OCI-M2 (cell line): ENCODE results near the gene YDJC.
A peak's percentile ranks its signal among the peaks of the same experiment; 100 is the strongest.
"Not testable (repeated sequence)": the region's sequence is repeated elsewhere in the genome, so short reads cannot be mapped to it uniquely, and the experiment has no call there.

ENCODE experiments used
- DNase-seq: peaks from one replicate; lab custom pipeline; 2025; ENCODE audit not compliant: unreplicated experiment; lab: John Stamatoyannopoulos, UW

Gene YDJC

DNA sequence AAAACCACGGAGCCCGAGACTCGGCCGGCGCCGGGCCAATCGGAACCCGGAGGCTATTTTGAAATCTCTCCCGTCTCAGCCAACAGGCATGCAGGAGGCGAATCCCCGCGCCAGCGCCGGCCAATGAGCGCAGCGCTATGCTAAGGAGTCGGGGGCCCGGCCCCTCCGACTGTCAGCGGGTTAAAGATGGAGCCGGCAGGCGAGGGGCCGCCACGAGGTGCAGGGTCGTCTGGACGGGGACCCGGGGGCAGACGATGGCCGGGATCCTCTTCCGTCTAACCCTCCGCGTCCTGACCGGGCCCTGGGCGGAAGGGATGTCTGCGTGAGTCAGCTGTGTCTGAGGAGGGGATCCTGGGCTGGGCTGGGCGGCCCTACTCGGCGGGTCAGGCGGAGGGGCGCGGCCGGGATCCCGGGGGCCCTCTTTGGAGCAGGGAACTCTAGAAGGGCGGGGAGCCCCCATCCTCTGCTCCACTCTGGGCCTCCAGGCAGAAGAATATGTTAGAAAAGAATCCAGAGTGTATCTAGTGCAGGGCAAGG, 22.3 kb upstream of the YDJC start:
- DNase-seq, result peak; percentile 61

DNA sequence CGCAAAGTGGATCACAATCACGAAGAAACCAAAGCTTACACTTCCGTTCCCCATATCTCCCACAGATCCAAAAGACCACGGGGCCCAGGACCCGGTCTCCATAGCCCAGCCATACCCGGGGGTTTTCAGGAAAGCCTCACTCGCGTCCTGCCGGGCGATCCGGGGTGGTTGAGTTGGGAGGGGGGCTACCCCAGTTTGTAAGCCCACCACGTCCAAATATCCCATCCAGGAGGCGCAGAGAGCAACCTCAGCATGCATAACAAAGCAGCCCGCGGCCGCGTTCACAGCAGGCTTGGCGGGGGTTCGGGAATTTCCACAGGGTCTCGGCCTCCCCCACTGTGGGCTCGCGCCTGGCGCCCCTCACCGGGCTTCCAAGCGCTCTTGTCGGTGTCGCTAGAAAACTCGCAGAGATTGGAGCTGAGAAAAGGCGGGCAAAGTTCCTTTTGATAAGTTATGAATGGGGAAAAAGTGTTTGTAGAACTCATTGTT, 21.7 kb upstream of the YDJC start:
- DNase-seq, result no peak

DNA sequence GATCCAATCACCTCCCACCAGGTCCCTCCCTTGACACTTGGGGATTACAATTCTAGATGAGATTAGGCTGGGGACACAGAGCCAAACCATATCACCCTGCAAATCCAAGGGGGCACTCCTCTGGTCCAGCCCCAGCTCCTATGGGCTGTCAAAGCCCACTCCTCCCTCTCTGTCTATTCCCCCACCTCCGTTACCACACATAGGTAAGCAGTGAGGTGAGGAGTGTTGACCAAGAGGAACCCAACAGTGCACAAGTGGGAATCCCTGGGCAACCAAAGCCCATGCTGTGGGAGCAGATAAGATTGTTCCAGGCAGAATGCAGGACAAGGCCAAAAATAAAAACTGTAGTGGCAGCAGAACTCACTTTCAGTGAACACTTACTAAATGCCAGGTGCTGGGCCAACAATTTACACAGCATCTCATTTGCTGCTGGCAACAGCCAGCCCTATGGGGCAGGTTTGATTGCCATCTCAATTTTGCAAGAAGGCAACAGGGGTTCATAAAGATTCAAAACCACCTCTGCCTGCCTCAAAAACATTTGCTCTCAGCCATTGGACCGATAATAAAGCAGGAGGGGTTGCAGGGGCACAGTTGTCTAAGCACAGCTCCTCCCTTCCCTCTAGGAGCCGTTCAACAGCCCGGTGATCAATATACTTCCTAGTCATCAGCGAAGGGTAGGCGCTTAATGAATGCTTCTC, 21.1 kb upstream of the YDJC start:
- no peak for DNase-seq

DNA sequence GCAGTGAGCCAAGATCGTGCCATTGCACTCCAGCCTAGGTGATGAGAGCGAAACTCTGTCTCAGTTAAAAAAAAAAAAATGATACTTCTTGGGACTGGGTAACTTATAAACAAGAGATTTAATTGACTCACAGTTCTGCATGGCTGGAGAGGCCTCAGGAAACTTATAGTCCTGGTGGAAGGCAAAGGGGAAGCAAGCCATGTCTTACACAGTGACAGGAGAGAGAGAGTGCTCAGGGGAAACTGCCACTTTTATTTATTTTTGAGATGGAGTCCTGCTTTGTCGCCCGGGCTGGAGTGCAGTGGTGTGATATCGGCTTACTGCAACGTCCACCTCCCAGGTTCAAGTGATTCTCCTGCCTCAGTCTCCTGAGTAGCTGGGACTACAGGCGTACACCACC, 20.5 kb upstream of the YDJC start:
- no peak for DNase-seq

DNA sequence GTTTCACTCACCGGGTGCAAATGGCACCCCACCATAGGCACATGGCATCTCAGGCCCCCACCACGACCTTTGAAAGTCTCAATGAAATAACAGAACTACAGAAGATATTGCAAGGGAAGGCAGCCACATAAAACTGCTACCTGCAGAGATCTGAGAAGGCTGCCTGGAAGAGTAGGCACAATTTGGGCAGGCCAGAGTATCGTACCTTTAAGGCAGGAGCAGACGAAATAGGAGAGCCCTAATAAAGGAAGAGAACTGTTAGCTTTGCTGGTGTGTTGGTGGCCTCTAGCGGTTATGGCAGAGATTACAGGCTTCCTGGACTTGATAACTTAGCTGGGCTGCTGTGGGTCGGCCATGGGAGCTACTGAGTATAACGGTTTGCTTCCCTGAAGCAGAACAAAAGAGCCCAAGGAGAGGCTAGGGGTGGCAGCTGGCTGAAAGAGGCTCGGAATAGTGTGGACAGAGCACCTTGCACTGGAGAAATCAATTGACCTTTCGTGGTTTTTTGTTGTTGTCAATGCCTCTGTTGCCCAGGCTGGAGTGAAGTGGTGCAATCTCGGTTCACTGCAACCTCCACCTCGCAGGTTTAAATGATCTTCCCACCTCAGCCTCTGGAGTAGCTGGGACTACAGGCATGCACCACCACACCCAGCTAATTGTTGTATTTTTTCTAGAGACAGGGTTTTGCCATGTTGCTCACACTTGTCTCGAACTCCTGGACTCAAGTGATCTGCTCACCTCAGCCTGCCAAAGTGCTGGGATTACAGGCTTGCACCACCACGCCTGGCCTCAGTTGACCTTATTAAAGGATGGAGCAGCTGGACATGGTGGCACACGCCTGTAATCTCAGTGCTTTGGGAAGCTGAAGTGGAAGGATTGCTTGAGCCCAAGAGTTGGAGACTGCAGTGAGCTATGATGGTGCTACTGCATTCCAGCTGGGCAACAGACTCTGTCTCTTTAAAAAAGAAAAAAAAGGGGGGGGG, 17.1 kb upstream of the YDJC start:
- peak; percentile 48 for DNase-seq

DNA sequence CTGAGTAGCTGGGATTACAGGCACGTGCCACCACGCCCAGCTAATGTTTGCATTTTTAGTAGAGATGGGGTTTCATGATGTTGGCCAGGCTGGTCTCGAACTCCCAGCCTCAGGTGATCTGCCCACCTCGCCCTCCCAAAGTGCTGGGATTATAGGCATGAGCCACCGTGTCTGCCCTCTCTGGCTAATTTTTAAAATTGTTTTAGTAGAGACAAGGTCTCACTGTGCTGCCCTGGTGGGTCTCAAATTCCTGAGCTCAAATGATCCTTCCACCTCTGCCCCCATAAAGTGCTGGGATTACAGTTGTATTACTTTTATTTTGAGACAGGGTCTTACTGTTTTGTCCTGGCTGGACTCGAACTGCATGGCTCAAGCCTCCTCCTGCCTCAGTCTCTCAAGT, 15.7 kb upstream of the YDJC start:
- DNase-seq, result not testable (repeated sequence)

DNA sequence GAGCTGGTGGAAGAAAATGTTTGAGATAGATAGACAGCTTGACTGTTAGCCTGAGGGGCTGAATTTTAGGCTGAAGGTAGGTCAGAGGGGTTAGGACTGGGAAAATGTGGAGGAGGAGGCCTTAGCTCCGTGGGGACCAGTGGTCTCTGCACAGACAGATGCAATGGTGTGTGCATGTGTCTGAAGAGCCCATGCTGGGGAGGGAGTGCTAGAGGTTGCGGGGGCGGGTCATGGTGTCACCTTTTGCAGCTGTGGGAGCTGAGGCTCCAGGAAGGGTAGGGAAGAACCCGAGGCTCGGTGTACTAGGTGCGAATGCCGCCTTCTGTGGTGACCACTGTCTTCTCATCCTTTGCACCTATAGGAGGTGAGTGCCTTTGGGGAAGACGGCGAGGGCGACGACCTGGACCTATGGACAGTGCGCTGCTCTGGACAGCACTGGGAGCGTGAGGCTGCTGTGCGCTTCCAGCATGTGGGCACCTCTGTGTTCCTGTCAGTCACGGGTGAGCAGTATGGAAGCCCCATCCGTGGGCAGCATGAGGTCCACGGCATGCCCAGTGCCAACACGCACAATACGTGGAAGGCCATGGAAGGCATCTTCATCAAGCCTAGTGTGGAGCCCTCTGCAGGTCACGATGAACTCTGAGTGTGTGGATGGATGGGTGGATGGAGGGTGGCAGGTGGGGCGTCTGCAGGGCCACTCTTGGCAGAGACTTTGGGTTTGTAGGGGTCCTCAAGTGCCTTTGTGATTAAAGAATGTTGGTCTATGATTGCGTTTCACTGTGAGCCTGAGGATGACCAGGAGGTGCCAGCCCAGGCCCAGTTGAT, 13.9 kb upstream of the YDJC start:
- no peak for DNase-seq

DNA sequence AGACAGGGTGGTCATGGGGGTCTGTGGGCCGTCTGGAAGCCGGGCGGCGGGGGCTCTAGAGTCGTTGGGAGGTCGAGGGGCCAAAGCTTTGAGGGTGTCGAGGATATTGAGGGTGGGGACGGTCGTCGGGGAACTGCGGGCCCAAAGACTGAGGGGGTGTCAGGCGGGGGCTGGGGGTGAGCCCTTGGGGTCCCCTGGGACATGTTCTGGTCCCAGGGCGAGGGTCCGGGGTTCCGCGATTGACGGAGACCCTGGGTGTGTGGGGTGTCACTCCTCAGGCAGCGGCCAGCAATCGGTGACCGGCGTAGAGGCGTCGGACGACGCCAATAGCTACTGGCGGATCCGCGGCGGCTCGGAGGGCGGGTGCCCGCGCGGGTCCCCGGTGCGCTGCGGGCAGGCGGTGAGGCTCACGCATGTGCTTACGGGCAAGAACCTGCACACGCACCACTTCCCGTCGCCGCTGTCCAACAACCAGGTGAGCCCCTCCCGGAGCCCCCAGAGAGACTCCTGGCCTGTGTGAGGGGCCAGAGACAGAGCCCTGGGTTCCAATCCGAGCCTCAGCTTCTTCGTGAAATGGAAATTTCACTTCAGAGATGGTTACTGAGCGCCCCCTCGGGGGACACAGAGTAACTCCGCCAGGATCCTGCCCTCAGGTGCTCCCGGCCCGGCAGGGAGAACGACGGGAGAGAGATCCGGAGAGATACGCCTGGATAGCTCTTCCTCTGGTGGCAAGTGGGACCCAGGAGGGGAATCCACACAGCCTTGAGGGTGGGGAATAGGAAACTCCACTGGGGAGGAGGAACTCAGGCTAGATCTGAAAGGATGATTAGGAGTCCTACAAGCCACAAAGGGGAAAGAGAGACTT, 13.0 kb upstream of the YDJC start:
- DNase-seq, result no peak

DNA sequence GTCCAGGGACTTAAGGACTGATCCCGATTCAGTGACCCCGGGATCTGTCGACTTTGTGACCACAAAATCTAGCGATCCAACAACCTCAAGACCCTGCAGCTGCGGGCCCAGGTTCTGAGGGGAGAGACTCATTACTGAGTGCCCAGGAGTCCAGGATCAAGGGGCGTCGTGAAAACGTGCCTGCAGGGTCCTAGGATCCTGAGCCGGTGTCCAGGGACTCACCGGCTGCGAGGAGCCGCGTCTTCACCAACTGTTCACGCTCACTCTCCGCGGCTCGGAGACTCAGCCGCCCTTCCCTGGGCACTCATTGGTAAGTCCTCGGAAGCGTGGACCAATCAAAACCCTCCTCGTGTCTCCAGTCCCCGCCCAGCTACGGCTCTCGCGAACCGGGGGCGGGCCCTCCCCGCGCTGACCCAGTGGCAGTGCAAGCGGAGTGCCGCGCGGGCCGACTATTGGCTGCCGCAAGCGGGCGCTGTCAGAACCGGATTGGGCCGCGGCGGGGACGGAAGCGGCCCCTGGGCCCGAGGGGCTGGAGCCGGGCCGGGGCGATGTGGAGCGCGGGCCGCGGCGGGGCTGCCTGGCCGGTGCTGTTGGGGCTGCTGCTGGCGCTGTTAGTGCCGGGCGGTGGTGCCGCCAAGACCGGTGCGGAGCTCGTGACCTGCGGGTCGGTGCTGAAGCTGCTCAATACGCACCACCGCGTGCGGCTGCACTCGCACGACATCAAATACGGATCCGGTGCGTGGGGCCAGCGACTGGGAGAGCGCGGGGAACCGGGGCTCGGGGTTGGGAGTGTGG, 12.2 kb upstream of the YDJC start, which contains the start of gene SDF2L1:
SDF2L1 (plus strand) TSS at position 514 of the 795 bp plus-strand sequence; CDS start at position 549, 35 bp downstream.
- DNase-seq, result peak; percentile 80

DNA sequence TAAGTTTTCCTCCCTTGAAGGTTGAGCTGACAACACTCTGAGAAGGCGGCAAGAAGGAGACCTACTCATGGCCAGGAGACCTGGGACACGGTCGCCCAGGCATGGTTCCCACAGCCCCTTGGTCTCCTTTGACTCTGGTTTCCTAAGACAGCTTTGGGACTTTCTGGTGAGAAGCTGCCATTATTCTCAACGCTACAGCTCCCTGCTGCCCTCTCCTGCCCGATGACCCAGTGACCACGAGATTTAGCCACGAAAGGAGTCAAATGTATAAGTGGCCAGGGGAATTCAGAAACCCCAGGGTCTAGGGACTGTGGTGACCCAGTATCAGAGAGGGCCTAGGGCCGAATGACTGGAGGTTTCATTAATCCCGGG, 11.6 kb upstream of the YDJC start:
- no peak for DNase-seq

DNA sequence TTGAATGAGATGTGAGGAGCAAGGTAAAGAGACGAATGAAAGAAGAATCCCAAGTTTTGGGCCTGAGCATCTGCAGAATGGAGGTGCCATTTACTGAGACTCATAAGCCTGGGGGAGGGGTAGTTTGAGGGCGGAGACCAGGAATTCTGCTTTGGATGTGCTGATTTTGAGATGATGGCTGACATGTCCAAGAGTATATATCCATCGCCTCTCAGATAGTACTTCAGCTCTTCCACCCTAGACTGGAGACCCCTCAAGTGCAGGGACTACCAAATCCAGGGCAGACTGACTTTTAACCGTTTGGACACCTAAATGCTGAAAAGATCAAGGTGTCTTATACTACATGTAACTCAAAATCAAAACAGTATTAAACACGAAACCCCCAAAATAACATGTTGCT, 11.0 kb upstream of the YDJC start:
- DNase-seq, result no peak

DNA sequence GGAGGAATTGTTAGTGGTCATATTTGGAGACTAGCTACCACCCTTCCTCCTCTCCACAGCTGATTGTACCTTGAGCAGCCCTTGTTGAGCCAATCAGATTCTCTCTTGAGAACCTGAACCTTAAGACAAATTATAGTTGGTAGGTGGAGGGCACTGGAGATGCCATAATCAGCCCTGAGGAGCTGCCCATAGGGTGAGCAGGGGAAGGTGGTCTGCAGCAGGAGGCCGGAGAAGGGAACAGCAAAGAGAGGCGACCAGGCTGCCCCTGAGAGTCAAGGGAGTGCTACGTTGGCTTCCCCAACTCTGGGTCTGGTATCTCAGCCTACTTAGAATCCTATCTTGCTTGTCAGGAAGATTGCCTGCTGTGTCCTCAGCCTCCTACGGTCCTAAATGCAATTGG, 9.5 kb upstream of the YDJC start:
- DNase-seq, result no peak

DNA sequence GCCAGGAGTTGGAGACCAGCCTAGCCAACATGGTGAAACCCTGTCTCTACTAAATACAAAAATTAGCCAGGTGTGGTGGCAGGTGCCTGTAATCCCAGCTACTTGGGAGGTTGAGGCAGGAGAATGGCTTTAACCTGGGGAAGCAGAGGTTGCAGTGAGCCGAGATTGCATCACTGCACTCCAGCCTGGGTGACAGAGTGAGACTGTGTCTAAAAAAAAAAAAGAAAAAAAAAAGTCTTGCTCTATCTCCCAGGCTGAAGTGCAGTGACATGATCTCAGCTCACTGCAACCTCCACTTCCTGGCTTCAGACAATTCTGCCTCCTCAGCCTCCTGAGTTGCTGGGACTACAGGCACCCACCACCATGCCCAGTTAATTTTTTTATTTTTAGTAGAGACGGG, 7.6 kb upstream of the YDJC start:
- not testable (repeated sequence) for DNase-seq

DNA sequence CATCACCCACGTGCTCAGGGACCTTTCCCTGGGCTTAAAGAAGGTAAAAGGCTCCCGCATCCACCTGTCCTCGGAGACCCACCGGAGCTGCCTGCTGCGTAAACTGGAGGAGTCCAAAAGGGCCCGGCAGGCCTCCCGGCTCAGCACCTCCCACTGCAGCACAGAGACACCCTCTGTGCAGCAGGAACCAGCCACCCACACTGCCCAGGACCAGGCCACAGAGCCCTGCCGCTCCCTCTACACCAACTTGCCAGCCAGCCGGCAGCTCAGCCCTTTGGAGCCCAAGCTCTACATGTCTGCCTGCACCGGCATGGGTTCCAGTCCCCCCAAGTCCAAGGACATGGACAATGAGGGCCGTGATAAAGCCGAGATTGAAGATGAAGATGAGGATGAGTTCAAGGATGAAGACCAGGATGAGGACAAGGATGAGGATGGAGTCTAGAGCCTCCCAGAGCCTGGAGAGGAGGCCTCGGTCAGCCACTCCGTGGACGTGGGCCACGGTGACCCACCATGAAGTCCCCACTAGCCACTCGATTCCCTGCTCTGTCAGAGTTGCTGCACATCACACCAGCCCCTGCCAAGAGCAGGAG, 6.9 kb upstream of the YDJC start:
- no peak for DNase-seq

DNA sequence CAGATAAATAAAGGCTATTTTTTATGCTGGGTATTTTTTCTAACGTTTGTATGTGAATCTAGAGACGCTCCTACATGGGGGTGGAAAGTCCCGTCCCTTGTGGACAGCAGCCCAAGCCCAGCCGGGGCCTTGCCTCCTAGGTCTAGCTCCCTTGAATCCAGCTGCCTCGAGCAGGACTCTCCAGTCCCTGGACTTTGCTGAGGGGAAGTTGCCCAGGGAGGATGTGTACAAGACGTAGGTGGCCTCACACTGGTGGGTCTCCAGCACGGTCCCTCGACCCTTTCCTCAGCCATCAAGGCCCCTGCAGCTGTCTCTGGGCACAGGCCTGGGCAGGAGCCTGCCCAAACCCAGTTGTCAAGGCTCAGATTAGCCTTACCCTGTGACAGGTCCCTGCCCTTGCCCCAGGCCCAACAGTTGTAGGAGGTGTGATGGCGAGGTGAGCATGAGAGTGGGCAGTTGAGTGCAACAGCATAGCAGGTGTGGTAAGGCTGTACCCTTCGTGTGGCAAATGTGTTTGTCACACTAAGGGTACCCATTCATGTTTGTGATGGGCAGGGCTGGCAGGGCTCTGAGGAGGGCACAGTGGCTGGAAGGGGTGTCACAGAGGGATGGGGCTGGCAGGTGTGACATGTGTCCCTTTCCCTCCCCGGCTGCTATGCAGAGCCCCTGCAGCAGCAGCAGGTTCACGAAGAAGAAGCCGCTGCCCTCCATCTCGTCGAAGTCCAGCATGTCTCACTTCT, 6.1 kb upstream of the YDJC start:
- no peak for DNase-seq

DNA sequence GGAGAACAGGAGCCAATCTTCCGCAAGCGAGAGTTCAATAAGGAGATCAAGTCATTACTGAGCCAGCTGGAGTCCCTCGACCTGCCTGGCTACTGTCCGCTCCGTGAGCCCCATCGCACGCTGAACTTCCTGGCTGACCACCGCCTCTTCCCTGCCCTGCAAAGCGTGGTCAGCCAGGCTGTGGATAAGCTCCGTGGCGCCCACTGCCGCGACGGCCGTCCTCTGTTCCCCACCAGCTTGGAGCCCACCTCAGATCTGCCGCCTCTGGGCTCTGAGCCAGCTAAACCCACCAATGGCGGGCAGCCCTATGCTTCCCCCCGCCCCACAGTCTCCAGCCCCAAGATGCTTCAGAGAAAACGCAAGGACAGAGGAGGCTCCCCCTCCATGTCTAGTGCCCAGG, 5.0 kb upstream of the YDJC start:
- no peak for DNase-seq

DNA sequence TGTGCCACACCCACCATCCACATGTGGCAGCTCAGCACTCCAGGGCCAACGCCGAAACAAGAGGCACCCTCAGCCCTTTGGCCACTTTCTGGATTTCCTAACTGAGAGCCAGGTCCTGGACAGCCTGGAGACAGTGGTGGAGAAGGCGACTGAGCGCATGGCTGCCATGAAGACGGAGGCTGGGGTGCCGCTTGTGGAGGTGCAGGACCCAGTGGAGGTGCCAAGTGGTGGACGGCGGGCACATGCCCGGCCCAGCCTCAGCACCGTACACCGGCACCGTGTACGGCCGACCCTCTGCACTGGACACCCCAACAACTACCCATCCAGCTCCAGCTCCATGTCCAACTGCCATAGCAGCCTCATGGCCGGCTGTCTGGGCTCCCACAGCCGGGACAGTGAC, 4.3 kb upstream of the YDJC start:
- no peak for DNase-seq

DNA sequence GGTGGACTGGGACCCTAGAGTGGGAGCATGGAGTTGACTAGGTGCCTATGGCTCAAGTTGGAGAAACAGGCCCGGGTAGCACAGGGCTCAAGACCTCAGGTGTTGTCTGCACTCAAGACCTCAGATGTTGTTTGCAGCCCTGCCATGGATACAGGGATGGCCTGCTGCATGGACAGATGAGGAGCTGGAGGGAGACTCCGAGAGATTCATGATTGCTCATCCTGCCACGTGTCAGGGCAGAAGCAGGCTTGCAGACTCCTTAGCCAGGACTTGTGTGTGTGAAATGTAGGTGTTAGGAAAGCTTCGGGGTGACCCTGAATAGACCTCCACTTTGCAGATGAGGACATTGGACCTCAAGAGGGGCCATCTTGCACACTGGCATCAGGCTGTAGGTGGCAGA, 3.7 kb upstream of the YDJC start:
- DNase-seq, result no peak
